GM23338 (cell line): ENCODE data around the gene ZNF33B. TPM values are rescaled to one million over a fixed set of nuclear protein-coding genes. Genes with fewer than 3 reads are reported as not detected.

Experiments used
- ATAC-seq: fragments of 200-7000 bp; cut with Tn5 transposase; 3 replicates; pipeline ENCODE4 v1.9.1; 2020
- DNase-seq: peaks from one replicate; pipeline ENCODE4 v3.0.0-alpha.2; 2015; ENCODE audit warnings: low spot score
- H2AFZ ChIP-seq: fragments of 200-600 bp; sonication (generic); 2 replicates; pipeline ENCODE4 v1.8.0; 2016; ENCODE audit warnings: antibody characterized with exemption, mild to moderate bottlenecking, moderate library complexity
- H3F3A ChIP-seq: fragments of 200-600 bp; sonication (generic); replicated peaks from 2 replicates; pipeline ENCODE4 v1.8.0; 2017; ENCODE audit warnings: antibody characterized with exemption, mixed run types, low read depth
- H3K27ac ChIP-seq: fragments of 200-600 bp; sonication (generic); 2 replicates; pipeline ENCODE4 v1.6.1; 2016; ENCODE audit warnings: low read depth
- H3K27me3 ChIP-seq: fragments of 200-600 bp; sonication (generic); 2 replicates; pipeline ENCODE4 v1.8.0; 2016; ENCODE audit warnings: mild to moderate bottlenecking, mixed run types, moderate library complexity; ENCODE audit not compliant: insufficient read depth
- H3K36me3 ChIP-seq: fragments of 200-600 bp; sonication (generic); 2 replicates; pipeline ENCODE4 v1.8.0; 2016; ENCODE audit warnings: mild to moderate bottlenecking; ENCODE audit not compliant: insufficient read depth
- H3K4me1 ChIP-seq: fragments of 200-600 bp; sonication (generic); 2 replicates; pipeline ENCODE4 v1.8.0; 2016; ENCODE audit warnings: mild to moderate bottlenecking, moderate library complexity; ENCODE audit not compliant: insufficient read depth
- H3K4me2 ChIP-seq: fragments of 200-600 bp; sonication (generic); 2 replicates; pipeline ENCODE4 v1.7.1; 2017; ENCODE audit warnings: mixed run types
- H3K4me3 ChIP-seq: fragments of 200-600 bp; sonication (generic); 2 replicates; pipeline ENCODE4 v1.6.1; 2016; ENCODE audit warnings: mixed run types
- H3K79me2 ChIP-seq: fragments of 200-600 bp; sonication (generic); replicated peaks from 2 replicates; pipeline ENCODE4 v1.8.0; 2017; ENCODE audit warnings: mild to moderate bottlenecking; ENCODE audit not compliant: insufficient read depth
- H3K9me2 ChIP-seq: fragments of 200-600 bp; sonication (generic); 2 replicates; pipeline ENCODE4 v1.8.0; 2017; ENCODE audit not compliant: insufficient read depth
- H4K20me1 ChIP-seq: fragments of 200-600 bp; sonication (generic); replicated peaks from 2 replicates; pipeline ENCODE4 v1.8.0; 2017; ENCODE audit warnings: mild to moderate bottlenecking; ENCODE audit not compliant: insufficient read depth
- H3K27ac Mint-ChIP-seq: 2 replicates; pipeline ENCODE4 v1.8.0; 2020; ENCODE audit warnings: inconsistent platforms, mild to moderate bottlenecking, moderate library complexity, mixed read lengths
- H3K27me3 Mint-ChIP-seq: 3 replicates; pipeline ENCODE4 v1.8.0; 2022; ENCODE audit warnings: low read depth, mild to moderate bottlenecking, moderate library complexity, mixed read lengths, inconsistent platforms; ENCODE audit not compliant: insufficient read depth, poor library complexity
- H3K36me3 Mint-ChIP-seq: 3 replicates; pipeline ENCODE4 v1.8.0; 2021; ENCODE audit warnings: low read depth, mild to moderate bottlenecking, inconsistent platforms, moderate library complexity, mixed read lengths
- H3K4me1 Mint-ChIP-seq: 3 replicates; pipeline ENCODE4 v1.8.0; 2020; ENCODE audit warnings: mild to moderate bottlenecking, inconsistent platforms, mixed read lengths
- H3K4me3 Mint-ChIP-seq: 3 replicates; pipeline ENCODE4 v1.8.0; 2021; ENCODE audit warnings: moderate library complexity, mild to moderate bottlenecking, inconsistent platforms, mixed read lengths
- H3K9me3 Mint-ChIP-seq: 3 replicates; pipeline ENCODE4 v1.8.0; 2020; ENCODE audit warnings: moderate library complexity, mild to moderate bottlenecking, inconsistent platforms, mixed read lengths
- CREB1 ChIP-seq: fragments of 250-450 bp; sonication (Bioruptor Pico); IDR thresholded peaks from 2 replicates; pipeline ENCODE4 v1.5.0; 2020; ENCODE audit warnings: low read depth, mild to moderate bottlenecking, moderate library complexity
- CTCF ChIP-seq, 2 experiments: fragments of 200-600 bp in 1 of 2; sonication (generic) in 1 of 2; conservative IDR thresholded peaks; 2 replicates each; pipeline versions ENCODE4 v1.5.1 to v1.6.1; 2016 to 2017; ENCODE audit warnings: antibody characterized with exemption in 2 of 2, low read depth in 2 of 2, mild to moderate bottlenecking in 2 of 2, moderate library complexity in 1 of 2
- EZH2 ChIP-seq: fragments of 200-600 bp; sonication (generic); IDR thresholded peaks from one replicate; pipeline ENCODE4 v1.8.0; 2017; ENCODE audit warnings: antibody characterized with exemption, mild to moderate bottlenecking, low read depth; ENCODE audit not compliant: unreplicated experiment
- EZH2phosphoT487 ChIP-seq: fragments of 200-600 bp; sonication (generic); IDR thresholded peaks from one replicate; pipeline ENCODE4 v1.8.1; 2018; ENCODE audit warnings: antibody characterized with exemption; ENCODE audit not compliant: unreplicated experiment
- JUNB ChIP-seq: IDR thresholded peaks from one replicate; pipeline ENCODE4 v1.6.1; 2016; ENCODE audit warnings: antibody characterized with exemption; ENCODE audit not compliant: unreplicated experiment
- NANOG ChIP-seq: IDR thresholded peaks from 2 replicates; pipeline ENCODE4 v1.6.1; 2016; ENCODE audit warnings: antibody characterized with exemption, borderline replicate concordance
- POLR2AphosphoS5 ChIP-seq: IDR thresholded peaks from 2 replicates; pipeline ENCODE4 v1.6.1; 2016; ENCODE audit warnings: antibody characterized with exemption, low read depth
- STAT1 ChIP-seq: IDR thresholded peaks from one replicate; pipeline ENCODE4 v1.6.1; 2016; ENCODE audit warnings: antibody characterized with exemption; ENCODE audit not compliant: unreplicated experiment
- ZNF114 ChIP-seq: fragments of 250-450 bp; sonication (Bioruptor Pico); IDR thresholded peaks from 2 replicates; pipeline ENCODE4 v1.5.0; 2020; ENCODE audit warnings: mild to moderate bottlenecking, moderate library complexity
- ZNF331 ChIP-seq: fragments of 250-450 bp; sonication (Bioruptor Pico); IDR thresholded peaks from 2 replicates; pipeline ENCODE4 v1.5.0; 2020; ENCODE audit warnings: low read depth, mild to moderate bottlenecking, moderate library complexity
- ZNF462 ChIP-seq: fragments of 250-450 bp; sonication (Bioruptor Pico); IDR thresholded peaks from 2 replicates; pipeline ENCODE4 v1.5.0; 2020; ENCODE audit warnings: mild to moderate bottlenecking, moderate library complexity
- polyA plus RNA-seq: library from polyadenylated mRNA; unstranded; fragments of >200 nt; fragmentation: Nextera tagmentation; extraction: Ambion mirVana; gene quantifications from 2 replicates; pipeline ENCODE4 v1.2.1, GENCODE V29; 2016
- total RNA-seq: library from RNA; depleted of rRNA; stranded (reverse); fragments of >200 nt; shearing (Covaris generic); gene quantifications from 2 replicates; pipeline ENCODE4 v1.2.3, GENCODE V29; 2014
- TF ChIP-seq, protein P1 (sequence below): IDR thresholded peaks from one replicate; pipeline ENCODE4 v1.6.1; 2018; ENCODE audit warnings: antibody characterized with exemption; ENCODE audit not compliant: unreplicated experiment
- TF ChIP-seq, protein P2 (sequence below): IDR thresholded peaks from 2 replicates; pipeline ENCODE4 v1.6.1; 2016; ENCODE audit warnings: antibody characterized with exemption

Gene ZNF33B
- total and polyA plus RNA-seq, 2 experiments from 2014 or later, result 14.4 to 17.2 TPM

DNA sequence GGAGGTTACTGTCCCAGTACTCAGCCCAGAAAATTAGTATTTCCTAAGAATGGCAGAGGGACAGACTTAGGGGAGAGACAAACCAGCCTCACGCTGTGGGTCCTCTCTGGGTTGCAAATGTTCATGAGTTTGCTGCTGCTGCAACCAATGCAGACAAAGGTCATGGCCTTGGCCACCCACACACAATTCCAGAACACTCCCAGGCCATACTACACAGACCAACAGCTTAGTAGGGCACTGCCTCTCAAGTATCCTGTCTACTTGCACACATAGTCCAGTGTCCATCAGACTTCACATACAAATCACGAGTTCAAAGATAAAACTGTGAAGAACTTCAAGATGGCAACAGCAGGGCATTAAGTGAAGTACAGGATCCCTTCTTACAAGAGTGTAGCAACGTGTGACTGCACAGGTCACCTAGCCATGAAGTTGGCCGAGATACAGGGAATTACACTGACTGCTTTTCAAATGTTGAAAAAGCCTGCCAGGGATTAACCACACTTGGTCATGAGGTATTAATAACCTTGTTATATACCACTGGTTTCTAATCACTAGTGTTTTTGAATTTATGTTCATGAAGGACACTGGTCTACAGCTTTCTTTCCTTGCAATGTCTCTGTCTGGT is 40.0 kb downstream of the ZNF33B start:
- Mint-ChIP-seq H3K36me3 (peaks cover 85% of the 10 kb centered on the region), H3K9me3 (peaks cover 55% of the 10 kb centered on the region), H3K27me3 (no peaks in the 10 kb centered on the region), H3K4me3 (no peak overlapping the region), H3K4me1 (no peaks in the 10 kb centered on the region), H3K27ac (no peak overlapping the region)
- no peak overlapping the region for H3K4me3 ChIP-seq
- H3F3A ChIP-seq, result no peaks in the 10 kb centered on the region
- no peak overlapping the region for H3K27ac ChIP-seq
- TF ChIP-seq EZH2phosphoT487, result no peak
- TF ChIP-seq ZNF331 (CRISPR knock-in tag), result no peak
- TF ChIP-seq EZH2, result no peak
- TF ChIP-seq, protein P1, sequence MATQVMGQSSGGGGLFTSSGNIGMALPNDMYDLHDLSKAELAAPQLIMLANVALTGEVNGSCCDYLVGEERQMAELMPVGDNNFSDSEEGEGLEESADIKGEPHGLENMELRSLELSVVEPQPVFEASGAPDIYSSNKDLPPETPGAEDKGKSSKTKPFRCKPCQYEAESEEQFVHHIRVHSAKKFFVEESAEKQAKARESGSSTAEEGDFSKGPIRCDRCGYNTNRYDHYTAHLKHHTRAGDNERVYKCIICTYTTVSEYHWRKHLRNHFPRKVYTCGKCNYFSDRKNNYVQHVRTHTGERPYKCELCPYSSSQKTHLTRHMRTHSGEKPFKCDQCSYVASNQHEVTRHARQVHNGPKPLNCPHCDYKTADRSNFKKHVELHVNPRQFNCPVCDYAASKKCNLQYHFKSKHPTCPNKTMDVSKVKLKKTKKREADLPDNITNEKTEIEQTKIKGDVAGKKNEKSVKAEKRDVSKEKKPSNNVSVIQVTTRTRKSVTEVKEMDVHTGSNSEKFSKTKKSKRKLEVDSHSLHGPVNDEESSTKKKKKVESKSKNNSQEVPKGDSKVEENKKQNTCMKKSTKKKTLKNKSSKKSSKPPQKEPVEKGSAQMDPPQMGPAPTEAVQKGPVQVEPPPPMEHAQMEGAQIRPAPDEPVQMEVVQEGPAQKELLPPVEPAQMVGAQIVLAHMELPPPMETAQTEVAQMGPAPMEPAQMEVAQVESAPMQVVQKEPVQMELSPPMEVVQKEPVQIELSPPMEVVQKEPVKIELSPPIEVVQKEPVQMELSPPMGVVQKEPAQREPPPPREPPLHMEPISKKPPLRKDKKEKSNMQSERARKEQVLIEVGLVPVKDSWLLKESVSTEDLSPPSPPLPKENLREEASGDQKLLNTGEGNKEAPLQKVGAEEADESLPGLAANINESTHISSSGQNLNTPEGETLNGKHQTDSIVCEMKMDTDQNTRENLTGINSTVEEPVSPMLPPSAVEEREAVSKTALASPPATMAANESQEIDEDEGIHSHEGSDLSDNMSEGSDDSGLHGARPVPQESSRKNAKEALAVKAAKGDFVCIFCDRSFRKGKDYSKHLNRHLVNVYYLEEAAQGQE, result no peak
- TF ChIP-seq JUNB, result no peak
- no peak for TF ChIP-seq STAT1
- no peak for TF ChIP-seq CTCF (conservative IDR thresholded peaks at IDR 0.05; ENCODE audit: low read depth in 2 of 2)
- TF ChIP-seq NANOG, result no peak
- no peak for TF ChIP-seq ZNF462 (CRISPR knock-in tag)
- no peak for TF ChIP-seq POLR2AphosphoS5
- no peak for TF ChIP-seq ZNF114 (CRISPR knock-in tag)
- TF ChIP-seq, protein P2, sequence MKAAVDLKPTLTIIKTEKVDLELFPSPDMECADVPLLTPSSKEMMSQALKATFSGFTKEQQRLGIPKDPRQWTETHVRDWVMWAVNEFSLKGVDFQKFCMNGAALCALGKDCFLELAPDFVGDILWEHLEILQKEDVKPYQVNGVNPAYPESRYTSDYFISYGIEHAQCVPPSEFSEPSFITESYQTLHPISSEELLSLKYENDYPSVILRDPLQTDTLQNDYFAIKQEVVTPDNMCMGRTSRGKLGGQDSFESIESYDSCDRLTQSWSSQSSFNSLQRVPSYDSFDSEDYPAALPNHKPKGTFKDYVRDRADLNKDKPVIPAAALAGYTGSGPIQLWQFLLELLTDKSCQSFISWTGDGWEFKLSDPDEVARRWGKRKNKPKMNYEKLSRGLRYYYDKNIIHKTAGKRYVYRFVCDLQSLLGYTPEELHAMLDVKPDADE, result no peak
- TF ChIP-seq CREB1, result no peak
- no peak overlapping the region for H3K4me2 ChIP-seq
- H4K20me1 ChIP-seq, result no peaks in the 10 kb centered on the region
- no peak for ATAC-seq
- H2AFZ ChIP-seq, result no peak overlapping the region
- DNase-seq, result no peak
- H3K27me3 ChIP-seq, result no peaks in the 10 kb centered on the region
- no peaks in the 10 kb centered on the region for H3K9me2 ChIP-seq
- H3K79me2 ChIP-seq, result no peaks in the 10 kb centered on the region
- H3K36me3 ChIP-seq, result peaks cover 32% of the 10 kb centered on the region
- no peaks in the 10 kb centered on the region for H3K4me1 ChIP-seq
